ENCODE results near the gene DLEC1. TPM values are rescaled to one million over a fixed set of nuclear protein-coding genes. Genes with fewer than 3 reads are reported as not detected.
A peak's percentile ranks its signal among the peaks of the same experiment; 100 is the strongest.

Gene DLEC1
- total RNA-seq, 1 experiment from 2014 or later, result 0.81 TPM

DNA sequence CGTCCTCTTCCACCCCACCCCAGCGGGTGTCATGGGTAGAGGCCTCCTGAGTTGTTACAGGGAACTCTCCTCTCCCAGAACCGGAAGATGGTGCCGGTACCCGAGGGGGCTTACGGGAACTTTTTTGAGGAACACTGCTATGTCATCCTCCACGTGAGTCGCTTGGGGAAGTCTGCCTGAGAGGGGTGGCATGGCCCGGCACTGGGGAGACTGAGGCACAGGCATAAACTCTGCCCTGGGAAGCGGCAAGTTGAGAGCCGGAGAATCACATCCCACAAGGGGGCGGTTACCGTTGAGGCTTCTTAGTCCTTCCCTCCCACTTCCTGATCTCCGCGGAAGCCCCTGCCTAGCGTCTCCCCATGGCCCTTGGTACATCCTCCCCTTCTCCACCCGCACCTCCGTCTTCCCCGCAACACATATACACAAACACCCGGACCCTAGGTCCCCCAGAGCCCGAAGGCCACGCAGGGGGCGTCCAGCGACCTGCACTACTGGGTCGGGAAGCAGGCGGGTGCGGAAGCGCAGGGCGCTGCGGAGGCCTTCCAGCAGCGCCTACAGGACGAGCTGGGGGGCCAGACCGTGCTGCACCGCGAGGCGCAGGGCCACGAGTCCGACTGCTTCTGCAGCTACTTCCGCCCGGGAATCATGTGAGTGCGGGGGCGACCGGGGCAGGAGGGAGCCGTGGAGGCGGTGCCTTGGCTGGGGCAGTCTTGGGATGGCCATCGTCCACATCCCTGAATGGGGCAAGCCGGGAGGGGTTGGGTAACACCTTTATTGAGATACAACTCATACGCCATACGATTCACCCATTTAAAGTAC lies 45.0 kb upstream of the DLEC1 start (continued):
- TF ChIP-seq, protein P1, sequence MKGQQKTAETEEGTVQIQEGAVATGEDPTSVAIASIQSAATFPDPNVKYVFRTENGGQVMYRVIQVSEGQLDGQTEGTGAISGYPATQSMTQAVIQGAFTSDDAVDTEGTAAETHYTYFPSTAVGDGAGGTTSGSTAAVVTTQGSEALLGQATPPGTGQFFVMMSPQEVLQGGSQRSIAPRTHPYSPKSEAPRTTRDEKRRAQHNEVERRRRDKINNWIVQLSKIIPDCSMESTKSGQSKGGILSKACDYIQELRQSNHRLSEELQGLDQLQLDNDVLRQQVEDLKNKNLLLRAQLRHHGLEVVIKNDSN (CRISPR knock-in tag; IDR thresholded peaks at IDR 0.05), result peak; percentile 79; the same call in 1 of the 2 replicates
- TF ChIP-seq, protein P2, sequence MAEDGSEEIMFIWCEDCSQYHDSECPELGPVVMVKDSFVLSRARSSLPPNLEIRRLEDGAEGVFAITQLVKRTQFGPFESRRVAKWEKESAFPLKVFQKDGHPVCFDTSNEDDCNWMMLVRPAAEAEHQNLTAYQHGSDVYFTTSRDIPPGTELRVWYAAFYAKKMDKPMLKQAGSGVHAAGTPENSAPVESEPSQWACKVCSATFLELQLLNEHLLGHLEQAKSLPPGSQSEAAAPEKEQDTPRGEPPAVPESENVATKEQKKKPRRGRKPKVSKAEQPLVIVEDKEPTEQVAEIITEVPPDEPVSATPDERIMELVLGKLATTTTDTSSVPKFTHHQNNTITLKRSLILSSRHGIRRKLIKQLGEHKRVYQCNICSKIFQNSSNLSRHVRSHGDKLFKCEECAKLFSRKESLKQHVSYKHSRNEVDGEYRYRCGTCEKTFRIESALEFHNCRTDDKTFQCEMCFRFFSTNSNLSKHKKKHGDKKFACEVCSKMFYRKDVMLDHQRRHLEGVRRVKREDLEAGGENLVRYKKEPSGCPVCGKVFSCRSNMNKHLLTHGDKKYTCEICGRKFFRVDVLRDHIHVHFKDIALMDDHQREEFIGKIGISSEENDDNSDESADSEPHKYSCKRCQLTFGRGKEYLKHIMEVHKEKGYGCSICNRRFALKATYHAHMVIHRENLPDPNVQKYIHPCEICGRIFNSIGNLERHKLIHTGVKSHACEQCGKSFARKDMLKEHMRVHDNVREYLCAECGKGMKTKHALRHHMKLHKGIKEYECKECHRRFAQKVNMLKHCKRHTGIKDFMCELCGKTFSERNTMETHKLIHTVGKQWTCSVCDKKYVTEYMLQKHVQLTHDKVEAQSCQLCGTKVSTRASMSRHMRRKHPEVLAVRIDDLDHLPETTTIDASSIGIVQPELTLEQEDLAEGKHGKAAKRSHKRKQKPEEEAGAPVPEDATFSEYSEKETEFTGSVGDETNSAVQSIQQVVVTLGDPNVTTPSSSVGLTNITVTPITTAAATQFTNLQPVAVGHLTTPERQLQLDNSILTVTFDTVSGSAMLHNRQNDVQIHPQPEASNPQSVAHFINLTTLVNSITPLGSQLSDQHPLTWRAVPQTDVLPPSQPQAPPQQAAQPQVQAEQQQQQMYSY (CRISPR knock-in tag; IDR thresholded peaks at IDR 0.05), result no peak
- TF ChIP-seq TP53 (CRISPR knock-in tag; IDR thresholded peaks at IDR 0.05), result no peak
- TF ChIP-seq, protein P3, sequence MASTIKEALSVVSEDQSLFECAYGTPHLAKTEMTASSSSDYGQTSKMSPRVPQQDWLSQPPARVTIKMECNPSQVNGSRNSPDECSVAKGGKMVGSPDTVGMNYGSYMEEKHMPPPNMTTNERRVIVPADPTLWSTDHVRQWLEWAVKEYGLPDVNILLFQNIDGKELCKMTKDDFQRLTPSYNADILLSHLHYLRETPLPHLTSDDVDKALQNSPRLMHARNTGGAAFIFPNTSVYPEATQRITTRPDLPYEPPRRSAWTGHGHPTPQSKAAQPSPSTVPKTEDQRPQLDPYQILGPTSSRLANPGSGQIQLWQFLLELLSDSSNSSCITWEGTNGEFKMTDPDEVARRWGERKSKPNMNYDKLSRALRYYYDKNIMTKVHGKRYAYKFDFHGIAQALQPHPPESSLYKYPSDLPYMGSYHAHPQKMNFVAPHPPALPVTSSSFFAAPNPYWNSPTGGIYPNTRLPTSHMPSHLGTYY (CRISPR knock-in tag; IDR thresholded peaks at IDR 0.05), result no peak
- TF ChIP-seq, protein P4, sequence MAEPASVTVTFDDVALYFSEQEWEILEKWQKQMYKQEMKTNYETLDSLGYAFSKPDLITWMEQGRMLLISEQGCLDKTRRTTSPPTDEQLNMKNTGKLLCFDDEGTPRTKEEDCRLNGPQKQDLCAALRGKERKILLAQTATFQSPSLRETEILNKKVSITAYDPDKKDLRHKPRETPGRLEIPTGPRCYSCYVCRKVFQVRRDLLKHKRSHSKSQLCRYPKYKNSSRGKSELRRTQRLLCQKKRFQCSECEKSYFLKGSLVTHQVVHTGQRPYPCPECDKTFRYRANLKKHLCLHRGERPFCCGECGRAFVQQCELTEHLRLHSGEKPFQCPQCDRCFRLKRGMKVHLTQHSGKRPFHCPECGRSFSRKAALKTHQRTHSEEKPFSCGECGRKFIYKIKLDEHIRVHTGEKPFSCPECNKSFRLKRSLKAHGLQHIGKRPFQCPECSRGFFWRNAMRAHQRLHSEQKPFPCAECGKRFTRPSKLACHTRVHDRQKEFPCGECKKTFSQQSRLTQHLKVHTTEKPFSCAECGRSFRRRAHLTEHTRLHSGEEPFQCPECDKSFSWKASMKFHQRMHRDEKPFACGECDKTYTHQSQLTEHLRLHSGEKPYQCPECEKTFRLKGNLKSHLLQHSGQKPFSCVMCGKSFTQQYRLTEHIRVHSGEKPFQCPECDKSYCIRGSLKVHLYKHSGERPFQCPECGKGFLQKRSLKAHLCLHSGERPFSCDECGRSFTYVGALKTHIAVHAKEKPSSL (CRISPR knock-in tag; conservative IDR thresholded peaks at IDR 0.05), result no peak
- TF ChIP-seq CBFB (CRISPR knock-in tag; IDR thresholded peaks at IDR 0.05; ENCODE audit: low read depth), result no peak
- TF ChIP-seq, protein P5, sequence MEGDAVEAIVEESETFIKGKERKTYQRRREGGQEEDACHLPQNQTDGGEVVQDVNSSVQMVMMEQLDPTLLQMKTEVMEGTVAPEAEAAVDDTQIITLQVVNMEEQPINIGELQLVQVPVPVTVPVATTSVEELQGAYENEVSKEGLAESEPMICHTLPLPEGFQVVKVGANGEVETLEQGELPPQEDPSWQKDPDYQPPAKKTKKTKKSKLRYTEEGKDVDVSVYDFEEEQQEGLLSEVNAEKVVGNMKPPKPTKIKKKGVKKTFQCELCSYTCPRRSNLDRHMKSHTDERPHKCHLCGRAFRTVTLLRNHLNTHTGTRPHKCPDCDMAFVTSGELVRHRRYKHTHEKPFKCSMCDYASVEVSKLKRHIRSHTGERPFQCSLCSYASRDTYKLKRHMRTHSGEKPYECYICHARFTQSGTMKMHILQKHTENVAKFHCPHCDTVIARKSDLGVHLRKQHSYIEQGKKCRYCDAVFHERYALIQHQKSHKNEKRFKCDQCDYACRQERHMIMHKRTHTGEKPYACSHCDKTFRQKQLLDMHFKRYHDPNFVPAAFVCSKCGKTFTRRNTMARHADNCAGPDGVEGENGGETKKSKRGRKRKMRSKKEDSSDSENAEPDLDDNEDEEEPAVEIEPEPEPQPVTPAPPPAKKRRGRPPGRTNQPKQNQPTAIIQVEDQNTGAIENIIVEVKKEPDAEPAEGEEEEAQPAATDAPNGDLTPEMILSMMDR (IDR thresholded peaks at IDR 0.05), result no peak
- TF ChIP-seq, protein P6, sequence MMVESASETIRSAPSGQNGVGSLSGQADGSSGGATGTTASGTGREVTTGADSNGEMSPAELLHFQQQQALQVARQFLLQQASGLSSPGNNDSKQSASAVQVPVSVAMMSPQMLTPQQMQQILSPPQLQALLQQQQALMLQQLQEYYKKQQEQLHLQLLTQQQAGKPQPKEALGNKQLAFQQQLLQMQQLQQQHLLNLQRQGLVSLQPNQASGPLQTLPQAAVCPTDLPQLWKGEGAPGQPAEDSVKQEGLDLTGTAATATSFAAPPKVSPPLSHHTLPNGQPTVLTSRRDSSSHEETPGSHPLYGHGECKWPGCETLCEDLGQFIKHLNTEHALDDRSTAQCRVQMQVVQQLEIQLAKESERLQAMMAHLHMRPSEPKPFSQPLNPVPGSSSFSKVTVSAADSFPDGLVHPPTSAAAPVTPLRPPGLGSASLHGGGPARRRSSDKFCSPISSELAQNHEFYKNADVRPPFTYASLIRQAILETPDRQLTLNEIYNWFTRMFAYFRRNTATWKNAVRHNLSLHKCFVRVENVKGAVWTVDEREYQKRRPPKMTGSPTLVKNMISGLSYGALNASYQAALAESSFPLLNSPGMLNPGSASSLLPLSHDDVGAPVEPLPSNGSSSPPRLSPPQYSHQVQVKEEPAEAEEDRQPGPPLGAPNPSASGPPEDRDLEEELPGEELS (CRISPR knock-in tag; IDR thresholded peaks at IDR 0.05), result peak; percentile 83; the same call in 1 of the 2 replicates
- TF ChIP-seq, protein P7, sequence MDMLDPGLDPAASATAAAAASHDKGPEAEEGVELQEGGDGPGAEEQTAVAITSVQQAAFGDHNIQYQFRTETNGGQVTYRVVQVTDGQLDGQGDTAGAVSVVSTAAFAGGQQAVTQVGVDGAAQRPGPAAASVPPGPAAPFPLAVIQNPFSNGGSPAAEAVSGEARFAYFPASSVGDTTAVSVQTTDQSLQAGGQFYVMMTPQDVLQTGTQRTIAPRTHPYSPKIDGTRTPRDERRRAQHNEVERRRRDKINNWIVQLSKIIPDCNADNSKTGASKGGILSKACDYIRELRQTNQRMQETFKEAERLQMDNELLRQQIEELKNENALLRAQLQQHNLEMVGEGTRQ (CRISPR knock-in tag; IDR thresholded peaks at IDR 0.05), result peak; percentile 78
- TF ChIP-seq, protein P8, sequence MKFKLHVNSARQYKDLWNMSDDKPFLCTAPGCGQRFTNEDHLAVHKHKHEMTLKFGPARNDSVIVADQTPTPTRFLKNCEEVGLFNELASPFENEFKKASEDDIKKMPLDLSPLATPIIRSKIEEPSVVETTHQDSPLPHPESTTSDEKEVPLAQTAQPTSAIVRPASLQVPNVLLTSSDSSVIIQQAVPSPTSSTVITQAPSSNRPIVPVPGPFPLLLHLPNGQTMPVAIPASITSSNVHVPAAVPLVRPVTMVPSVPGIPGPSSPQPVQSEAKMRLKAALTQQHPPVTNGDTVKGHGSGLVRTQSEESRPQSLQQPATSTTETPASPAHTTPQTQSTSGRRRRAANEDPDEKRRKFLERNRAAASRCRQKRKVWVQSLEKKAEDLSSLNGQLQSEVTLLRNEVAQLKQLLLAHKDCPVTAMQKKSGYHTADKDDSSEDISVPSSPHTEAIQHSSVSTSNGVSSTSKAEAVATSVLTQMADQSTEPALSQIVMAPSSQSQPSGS (CRISPR knock-in tag; IDR thresholded peaks at IDR 0.05; ENCODE audit: borderline replicate concordance, low read depth), result no peak
- peak; percentile 53; the same call in 1 of the 2 replicates for TF ChIP-seq CREM (CRISPR knock-in tag; IDR thresholded peaks at IDR 0.05)
- TF ChIP-seq, protein P9, sequence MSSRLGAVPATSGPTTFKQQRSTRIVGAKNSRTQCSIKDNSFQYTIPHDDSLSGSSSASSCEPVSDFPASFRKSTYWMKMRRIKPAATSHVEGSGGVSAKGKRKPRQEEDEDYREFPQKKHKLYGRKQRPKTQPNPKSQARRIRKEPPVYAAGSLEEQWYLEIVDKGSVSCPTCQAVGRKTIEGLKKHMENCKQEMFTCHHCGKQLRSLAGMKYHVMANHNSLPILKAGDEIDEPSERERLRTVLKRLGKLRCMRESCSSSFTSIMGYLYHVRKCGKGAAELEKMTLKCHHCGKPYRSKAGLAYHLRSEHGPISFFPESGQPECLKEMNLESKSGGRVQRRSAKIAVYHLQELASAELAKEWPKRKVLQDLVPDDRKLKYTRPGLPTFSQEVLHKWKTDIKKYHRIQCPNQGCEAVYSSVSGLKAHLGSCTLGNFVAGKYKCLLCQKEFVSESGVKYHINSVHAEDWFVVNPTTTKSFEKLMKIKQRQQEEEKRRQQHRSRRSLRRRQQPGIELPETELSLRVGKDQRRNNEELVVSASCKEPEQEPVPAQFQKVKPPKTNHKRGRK (CRISPR knock-in tag; IDR thresholded peaks at IDR 0.05; ENCODE audit: borderline replicate concordance), result no peak
- no peak for TF ChIP-seq NR1H2 (CRISPR knock-in tag; IDR thresholded peaks at IDR 0.05)
- TF ChIP-seq NFYB (CRISPR knock-in tag; conservative IDR thresholded peaks at IDR 0.05; ENCODE audit: low read depth), result no peak
- TF ChIP-seq GRHL2 (CRISPR knock-in tag; IDR thresholded peaks at IDR 0.05; ENCODE audit: insufficient replicate concordance, severe bottlenecking), result no peak
- TF ChIP-seq, protein P10, sequence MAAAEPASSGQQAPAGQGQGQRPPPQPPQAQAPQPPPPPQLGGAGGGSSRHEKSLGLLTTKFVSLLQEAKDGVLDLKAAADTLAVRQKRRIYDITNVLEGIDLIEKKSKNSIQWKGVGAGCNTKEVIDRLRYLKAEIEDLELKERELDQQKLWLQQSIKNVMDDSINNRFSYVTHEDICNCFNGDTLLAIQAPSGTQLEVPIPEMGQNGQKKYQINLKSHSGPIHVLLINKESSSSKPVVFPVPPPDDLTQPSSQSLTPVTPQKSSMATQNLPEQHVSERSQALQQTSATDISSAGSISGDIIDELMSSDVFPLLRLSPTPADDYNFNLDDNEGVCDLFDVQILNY (CRISPR knock-in tag; IDR thresholded peaks at IDR 0.05), result no peak
- no peak for TF ChIP-seq ZNF121 (CRISPR knock-in tag; IDR thresholded peaks at IDR 0.05)
- no peak for TF ChIP-seq TEAD4 (CRISPR knock-in tag; IDR thresholded peaks at IDR 0.05)
- TF ChIP-seq GTF2I (CRISPR knock-in tag; conservative IDR thresholded peaks at IDR 0.05), result no peak
- TF ChIP-seq NR3C1 (CRISPR knock-in tag; conservative IDR thresholded peaks at IDR 0.05; ENCODE audit: low read depth), result no peak

All from WTC11 (cell line).